Measurements from ENCODE around the gene NPM1. TPM values are rescaled to one million over a fixed set of nuclear protein-coding genes. Genes with fewer than 3 reads are reported as not detected.
A peak's percentile ranks its signal among the peaks of the same experiment; 100 is the strongest.
"Not testable (repeated sequence)": the region's sequence is repeated elsewhere in the genome, so short reads cannot be mapped to it uniquely, and the experiment has no call there.

Gene NPM1
- total RNA-seq, 1 experiment from 2014 or later, result 3,530 TPM

GRCh38 chr5:171361151-171361550 is 26.5 kb upstream of the NPM1 start:
- POLR2A ChIA-PET; H3K4me1 Mint-ChIP-seq; H3K36me3 Mint-ChIP-seq; ATAC-seq; H3K9me3 Mint-ChIP-seq; H3K4me3 Mint-ChIP-seq; DNase-seq (ENCODE audit: low spot score); H3K27me3 Mint-ChIP-seq (ENCODE audit: low read depth); CTCF ChIA-PET: not testable (repeated sequence)
- 0 out of 2 replicates have a peak overlapping the region, but pooled peaks have one; percentile 4 for H3K27ac Mint-ChIP-seq

GRCh38 chr5:171363249-171363648 is 24.4 kb upstream of the NPM1 start:
- CTCF ChIA-PET, result interaction anchor here (0.7 kb wide), 2 partner anchors 10 to 55 kb away, joined by 3 read pairs; no protein-coding TSS in a partner anchor
- H3K27me3 Mint-ChIP-seq (ENCODE audit: low read depth); H3K9me3 Mint-ChIP-seq; DNase-seq (ENCODE audit: low spot score); H3K4me1 Mint-ChIP-seq; POLR2A ChIA-PET; H3K36me3 Mint-ChIP-seq; H3K4me3 Mint-ChIP-seq; ATAC-seq; H3K27ac Mint-ChIP-seq: not testable (repeated sequence)
- TF ChIP-seq ZNF121 (CRISPR knock-in tag; IDR thresholded peaks at IDR 0.05), result peak; percentile 42; the same call in 1 of the 2 replicates

- ChIA-PET POLR2A (no interaction called here), CTCF (interaction anchor here (0.7 to 1.4 kb wide), 3 partner anchors 11 to 55 kb away, joined by 3 to 12 read pairs (median 3); no protein-coding TSS in a partner anchor)
- Mint-ChIP-seq H3K9me3 (no peaks in the 10 kb centered on the region), H3K27me3 (ENCODE audit: low read depth) (no peaks in the 10 kb centered on the region; the same call in none of the 2 replicates), H3K4me3 (no peak overlapping the region), H3K36me3 (no peaks in the 10 kb centered on the region), H3K4me1 (peaks cover 10% of the 10 kb centered on the region), H3K27ac (no peak overlapping the region)
- no peak for DNase-seq (ENCODE audit: low spot score)
- no peak for TF ChIP-seq TEAD4 (CRISPR knock-in tag; IDR thresholded peaks at IDR 0.05)
- no peak for TF ChIP-seq IRF2 (CRISPR knock-in tag; IDR thresholded peaks at IDR 0.05; ENCODE audit: borderline replicate concordance, low read depth)
- no peak for TF ChIP-seq SOX15 (CRISPR knock-in tag; IDR thresholded peaks at IDR 0.05)
- no peak for TF ChIP-seq ZNF263 (CRISPR knock-in tag; IDR thresholded peaks at IDR 0.05; ENCODE audit: low read depth)
- no peak for TF ChIP-seq CDX4 (CRISPR knock-in tag; IDR thresholded peaks at IDR 0.05; ENCODE audit: borderline replicate concordance)
- no peak for TF ChIP-seq TP53 (CRISPR knock-in tag; IDR thresholded peaks at IDR 0.05)
- no peak for TF ChIP-seq SMAD4 (CRISPR knock-in tag; IDR thresholded peaks at IDR 0.05)
- no peak for TF ChIP-seq JUN (CRISPR knock-in tag; IDR thresholded peaks at IDR 0.05)
- no peak for TF ChIP-seq IRF1 (CRISPR knock-in tag; IDR thresholded peaks at IDR 0.05)
- no peak for TF ChIP-seq ZBTB21 (CRISPR knock-in tag; IDR thresholded peaks at IDR 0.05; ENCODE audit: borderline replicate concordance)
- TF ChIP-seq GABPB1 (CRISPR knock-in tag; IDR thresholded peaks at IDR 0.05), result no peak
- no peak for TF ChIP-seq ZNF423 (CRISPR knock-in tag; IDR thresholded peaks at IDR 0.05)
- no peak for TF ChIP-seq FOXJ3 (CRISPR knock-in tag; IDR thresholded peaks at IDR 0.05; ENCODE audit: borderline replicate concordance)
- TF ChIP-seq ZNF671 (CRISPR knock-in tag; IDR thresholded peaks at IDR 0.05), result no peak
- no peak for ATAC-seq
Observed at GRCh38 chr5:171363846-171364245, 23.8 kb upstream of the NPM1 start.

GRCh38 chr5:171365351-171365750 is 22.3 kb upstream of the NPM1 start:
- ATAC-seq (peak; percentile 92), DNase-seq (ENCODE audit: low spot score) (peak; percentile 34)
- Mint-ChIP-seq H3K4me1 (peaks cover 10% of the 10 kb centered on the region), H3K4me3 (no peak overlapping the region), H3K27ac (no peak overlapping the region), H3K9me3 (no peaks in the 10 kb centered on the region), H3K27me3 (ENCODE audit: low read depth) (no peaks in the 10 kb centered on the region; the same call in none of the 2 replicates), H3K36me3 (no peaks in the 10 kb centered on the region)
- TF ChIP-seq TEAD1 (CRISPR knock-in tag; IDR thresholded peaks at IDR 0.05), result no peak
- no peak for TF ChIP-seq ATF6 (CRISPR knock-in tag; IDR thresholded peaks at IDR 0.05)
- peak; percentile 50; the same call in 1 of the 2 replicates for TF ChIP-seq CTCF (IDR thresholded peaks at IDR 0.05)
- CTCF ChIA-PET, result interaction anchor here (0.6 to 1.6 kb wide), 15 partner anchors 11 to 547 kb away, joined by 3 to 12 read pairs (median 4); partner anchors contain the start of gene NPM1
- POLR2A ChIA-PET, result no interaction called here
